Measurements from ENCODE around the gene C17orf114.

Gene C17orf114

DNA sequence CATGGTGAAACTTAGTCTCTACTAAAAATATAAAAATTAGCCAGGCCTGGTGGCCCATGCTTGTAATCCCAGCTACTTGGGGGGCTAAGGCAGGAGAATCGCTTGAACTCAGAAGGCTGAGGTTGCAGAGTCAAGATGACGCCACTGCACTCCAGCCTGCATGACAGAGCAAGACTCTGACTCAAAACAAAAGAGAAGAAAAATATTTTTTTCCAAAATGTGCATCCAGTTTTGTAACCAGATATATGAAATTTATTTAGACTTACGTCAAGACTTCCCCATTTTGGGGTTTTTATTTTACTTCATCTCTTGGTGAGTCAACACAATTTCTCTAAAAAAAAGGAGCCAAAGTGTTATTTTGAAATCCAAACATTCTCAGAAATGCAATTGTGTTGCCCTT lies 35.9 kb downstream of the C17orf114 start:
- Histone ChIP-seq H3K4me1 (ENCODE audit: control insufficient read depth, insufficient read depth, low read length) (no peaks in the 10 kb centered on the region), H3K27ac (ENCODE audit: low read length) (no peak overlapping the region), H3K36me3 (ENCODE audit: control insufficient read depth, insufficient read depth, low read length) (no peaks in the 10 kb centered on the region), H3K9me3 (ENCODE audit: control insufficient read depth, insufficient read depth, low read depth, low read length) (no peaks in the 10 kb centered on the region), H3K4me3 (ENCODE audit: low read depth in 2 of 2, low read length in 2 of 2) (no peak overlapping the region), H3K27me3 (ENCODE audit: control insufficient read depth, insufficient read depth, low read length) (no peaks in the 10 kb centered on the region)
- CTCF ChIA-PET: no interaction called here
- POLR2A ChIA-PET: no interaction called here
- TF ChIP-seq SIN3A (IDR thresholded peaks at IDR 0.05; ENCODE audit: borderline replicate concordance, insufficient read depth, low read depth, low read length) (no peak), POLR2AphosphoS5 (IDR thresholded peaks at IDR 0.05; ENCODE audit: low read depth, low read length) (no peak), TCF7L2 (IDR thresholded peaks at IDR 0.05; ENCODE audit: low read depth, low read length) (no peak)
- TF ChIP-seq, protein P1, sequence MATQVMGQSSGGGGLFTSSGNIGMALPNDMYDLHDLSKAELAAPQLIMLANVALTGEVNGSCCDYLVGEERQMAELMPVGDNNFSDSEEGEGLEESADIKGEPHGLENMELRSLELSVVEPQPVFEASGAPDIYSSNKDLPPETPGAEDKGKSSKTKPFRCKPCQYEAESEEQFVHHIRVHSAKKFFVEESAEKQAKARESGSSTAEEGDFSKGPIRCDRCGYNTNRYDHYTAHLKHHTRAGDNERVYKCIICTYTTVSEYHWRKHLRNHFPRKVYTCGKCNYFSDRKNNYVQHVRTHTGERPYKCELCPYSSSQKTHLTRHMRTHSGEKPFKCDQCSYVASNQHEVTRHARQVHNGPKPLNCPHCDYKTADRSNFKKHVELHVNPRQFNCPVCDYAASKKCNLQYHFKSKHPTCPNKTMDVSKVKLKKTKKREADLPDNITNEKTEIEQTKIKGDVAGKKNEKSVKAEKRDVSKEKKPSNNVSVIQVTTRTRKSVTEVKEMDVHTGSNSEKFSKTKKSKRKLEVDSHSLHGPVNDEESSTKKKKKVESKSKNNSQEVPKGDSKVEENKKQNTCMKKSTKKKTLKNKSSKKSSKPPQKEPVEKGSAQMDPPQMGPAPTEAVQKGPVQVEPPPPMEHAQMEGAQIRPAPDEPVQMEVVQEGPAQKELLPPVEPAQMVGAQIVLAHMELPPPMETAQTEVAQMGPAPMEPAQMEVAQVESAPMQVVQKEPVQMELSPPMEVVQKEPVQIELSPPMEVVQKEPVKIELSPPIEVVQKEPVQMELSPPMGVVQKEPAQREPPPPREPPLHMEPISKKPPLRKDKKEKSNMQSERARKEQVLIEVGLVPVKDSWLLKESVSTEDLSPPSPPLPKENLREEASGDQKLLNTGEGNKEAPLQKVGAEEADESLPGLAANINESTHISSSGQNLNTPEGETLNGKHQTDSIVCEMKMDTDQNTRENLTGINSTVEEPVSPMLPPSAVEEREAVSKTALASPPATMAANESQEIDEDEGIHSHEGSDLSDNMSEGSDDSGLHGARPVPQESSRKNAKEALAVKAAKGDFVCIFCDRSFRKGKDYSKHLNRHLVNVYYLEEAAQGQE (IDR thresholded peaks at IDR 0.05; ENCODE audit: insufficient read depth in 1 of 2, low read depth in 2 of 2, low read length in 1 of 2): no peak
- TF ChIP-seq, protein P2, sequence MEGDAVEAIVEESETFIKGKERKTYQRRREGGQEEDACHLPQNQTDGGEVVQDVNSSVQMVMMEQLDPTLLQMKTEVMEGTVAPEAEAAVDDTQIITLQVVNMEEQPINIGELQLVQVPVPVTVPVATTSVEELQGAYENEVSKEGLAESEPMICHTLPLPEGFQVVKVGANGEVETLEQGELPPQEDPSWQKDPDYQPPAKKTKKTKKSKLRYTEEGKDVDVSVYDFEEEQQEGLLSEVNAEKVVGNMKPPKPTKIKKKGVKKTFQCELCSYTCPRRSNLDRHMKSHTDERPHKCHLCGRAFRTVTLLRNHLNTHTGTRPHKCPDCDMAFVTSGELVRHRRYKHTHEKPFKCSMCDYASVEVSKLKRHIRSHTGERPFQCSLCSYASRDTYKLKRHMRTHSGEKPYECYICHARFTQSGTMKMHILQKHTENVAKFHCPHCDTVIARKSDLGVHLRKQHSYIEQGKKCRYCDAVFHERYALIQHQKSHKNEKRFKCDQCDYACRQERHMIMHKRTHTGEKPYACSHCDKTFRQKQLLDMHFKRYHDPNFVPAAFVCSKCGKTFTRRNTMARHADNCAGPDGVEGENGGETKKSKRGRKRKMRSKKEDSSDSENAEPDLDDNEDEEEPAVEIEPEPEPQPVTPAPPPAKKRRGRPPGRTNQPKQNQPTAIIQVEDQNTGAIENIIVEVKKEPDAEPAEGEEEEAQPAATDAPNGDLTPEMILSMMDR (IDR thresholded peaks at IDR 0.05): no peak
- no peak for ATAC-seq
- intact Hi-C loops (cut with micrococcal nuclease; ENCODE audit: unreplicated experiment) (no loop called here), in situ Hi-C loops (cut with HindIII; ENCODE audit: low pct_unique_long_range_greater_than_20kb, low sequenced_read_pairs) (no loop called here)
- no peak for DNase-seq (ENCODE audit: low read depth, low spot score)
- BruUV-seq (replicated peaks): no TSS peak

DNA sequence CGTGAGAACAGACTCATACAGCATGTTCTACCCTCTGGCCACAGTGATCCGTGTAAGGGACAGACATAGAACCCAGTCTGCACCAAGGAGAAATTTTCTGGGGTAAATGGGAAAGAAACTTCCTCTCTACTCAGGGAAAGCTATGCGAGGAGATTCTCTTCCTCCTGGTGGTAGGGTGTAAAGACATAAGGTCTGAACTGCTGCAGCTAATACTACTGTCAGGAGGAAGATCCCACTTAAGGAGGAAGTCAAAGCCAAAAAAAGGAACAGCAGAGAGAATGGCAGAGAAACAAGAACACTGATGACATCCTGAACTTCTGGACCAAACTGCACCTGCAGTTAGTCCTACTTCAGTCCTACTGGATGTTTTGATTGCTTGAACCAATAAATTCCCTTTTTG lies 37.5 kb downstream of the C17orf114 start:
- POLR2A ChIA-PET: no interaction called here
- no TSS peak for BruUV-seq (replicated peaks)

More for the DNA sequence above, 37.5 kb downstream of the C17orf114 start:
- Histone ChIP-seq H3K4me1 (ENCODE audit: control insufficient read depth, insufficient read depth, low read length) (no peaks in the 10 kb centered on the region), H3K27ac (ENCODE audit: low read length) (no peak overlapping the region), H3K27me3 (ENCODE audit: control insufficient read depth, insufficient read depth, low read length) (no peaks in the 10 kb centered on the region), H3K36me3 (ENCODE audit: control insufficient read depth, insufficient read depth, low read length) (no peaks in the 10 kb centered on the region), H3K4me3 (ENCODE audit: low read depth in 2 of 2, low read length in 2 of 2) (no peak overlapping the region), H3K9me3 (ENCODE audit: control insufficient read depth, insufficient read depth, low read depth, low read length) (no peaks in the 10 kb centered on the region)
- CTCF ChIA-PET: no interaction called here
- intact Hi-C loops (cut with micrococcal nuclease; ENCODE audit: unreplicated experiment) (no loop called here), in situ Hi-C loops (cut with HindIII; ENCODE audit: low pct_unique_long_range_greater_than_20kb, low sequenced_read_pairs) (no loop called here)
- DNase-seq (ENCODE audit: low read depth, low spot score) (no peak), ATAC-seq (no peak)
- no peak for TF ChIP-seq TCF7L2 (IDR thresholded peaks at IDR 0.05; ENCODE audit: low read depth, low read length)
- TF ChIP-seq, protein P2 (IDR thresholded peaks at IDR 0.05): no peak
- TF ChIP-seq POLR2AphosphoS5 (IDR thresholded peaks at IDR 0.05; ENCODE audit: low read depth, low read length): no peak
- TF ChIP-seq, protein P1 (IDR thresholded peaks at IDR 0.05; ENCODE audit: insufficient read depth in 1 of 2, low read depth in 2 of 2, low read length in 1 of 2): no peak
- no peak for TF ChIP-seq SIN3A (IDR thresholded peaks at IDR 0.05; ENCODE audit: borderline replicate concordance, insufficient read depth, low read depth, low read length)

Measured in Panc1 (cell line).